PFSK-1 (cell line): Measurements from ENCODE around the gene RAPGEF3.

Experiments used
- REST ChIP-seq, 2 experiments: IDR thresholded peaks; 2 replicates each; pipeline versions ENCODE4 v1.6.1 to v1.8.0; 2011 to 2012; ENCODE audit warnings: low read depth in 2 of 2, low read length in 2 of 2, control low read depth in 1 of 2, inconsistent platforms in 1 of 2, mild to moderate bottlenecking in 1 of 2, moderate library complexity in 1 of 2; ENCODE audit not compliant: insufficient read depth in 1 of 2
- TAF1 ChIP-seq: IDR thresholded peaks from 2 replicates; pipeline ENCODE4 v1.6.1; 2012; ENCODE audit warnings: low read length, control low read depth, borderline replicate concordance; ENCODE audit not compliant: insufficient read depth

GRCh38 chr12:47773062-47773857, 14.6 kb upstream of the RAPGEF3 start, which contains the start of gene SLC48A1:
- TF ChIP-seq TAF1, result no peak
- TF ChIP-seq REST (IDR thresholded peaks at IDR 0.05; ENCODE audit: insufficient read depth in 1 of 2, low read depth in 2 of 2, low read length in 2 of 2), result no peak
